OCI-LY7 (cell line): ENCODE data around the gene CHCHD1. TPM values are rescaled to one million over a fixed set of nuclear protein-coding genes. Genes with fewer than 3 reads are reported as not detected.

ENCODE experiments used
- BruUV-seq: library from RNA; stranded (reverse); fragments of 400-500 nt; replicated peaks from 2 replicates; lab custom pipeline; 2021; lab: Mats Ljungman, UMichigan
- CTCF ChIA-PET: fragments of 300-600 bp; sonication (Branson Sonifier 250); formaldehyde crosslinking; loops from one replicate; lab custom pipeline; 2022; ENCODE audit warnings: antibody characterized with exemption; ENCODE audit not compliant: unreplicated experiment; lab: Charles Lee
- POLR2A ChIA-PET: fragments of 300-600 bp; sonication (Branson Sonifier 250); formaldehyde crosslinking; loops from one replicate; lab custom pipeline; 2022; ENCODE audit warnings: antibody characterized with exemption; lab: Charles Lee
- DNase-seq: peaks from one replicate; pipeline ENCODE4 v3.0.0-alpha.2; 2015; ENCODE audit warnings: low spot score
- H2AFZ ChIP-seq: fragments of 200-600 bp; sonication (generic), shearing (Covaris generic); 2 replicates; pipeline ENCODE4 v1.6.1; 2014; ENCODE audit warnings: mild to moderate bottlenecking, antibody characterized with exemption, low read length, moderate library complexity
- H3K27ac ChIP-seq: fragments of 200-600 bp; sonication (generic); 2 replicates; pipeline ENCODE4 v1.5.1; 2014; ENCODE audit warnings: mixed run types, low read depth, mild to moderate bottlenecking, moderate library complexity, low read length, inconsistent platforms; ENCODE audit not compliant: poor library complexity, severe bottlenecking
- H3K36me3 ChIP-seq: fragments of 200-600 bp; sonication (generic); 2 replicates; pipeline ENCODE4 v1.6.1; 2014; ENCODE audit warnings: mild to moderate bottlenecking, antibody characterized with exemption, low read length, moderate library complexity, mixed read lengths; ENCODE audit not compliant: insufficient read depth
- H3K4me1 ChIP-seq: fragments of 200-600 bp; sonication (generic); 2 replicates; pipeline ENCODE4 v1.5.1; 2014; ENCODE audit warnings: mild to moderate bottlenecking, low read length; ENCODE audit not compliant: insufficient read depth, poor library complexity, severe bottlenecking
- H3K4me2 ChIP-seq: fragments of 200-600 bp; sonication (generic); 2 replicates; pipeline ENCODE4 v1.6.1; 2014; ENCODE audit warnings: mild to moderate bottlenecking, low read length
- H3K4me3 ChIP-seq: fragments of 200-600 bp; sonication (generic); 2 replicates; pipeline ENCODE4 v1.5.1; 2014; ENCODE audit warnings: mild to moderate bottlenecking, low read depth, low read length; ENCODE audit not compliant: poor library complexity, severe bottlenecking
- H3K79me2 ChIP-seq: fragments of 200-600 bp; sonication (generic); 2 replicates; pipeline ENCODE4 v1.6.1; 2016; ENCODE audit warnings: low read depth, mild to moderate bottlenecking, low read length, moderate library complexity, mixed read lengths; ENCODE audit not compliant: insufficient read depth
- H3K9me2 ChIP-seq: fragments of 200-600 bp; sonication (generic); 2 replicates; pipeline ENCODE4 v1.6.1; 2016; ENCODE audit warnings: mild to moderate bottlenecking, low read length, mixed read lengths; ENCODE audit not compliant: insufficient read depth
- H3K9me3 ChIP-seq: fragments of 200-600 bp; sonication (generic); 2 replicates; pipeline ENCODE4 v1.6.1; 2014; ENCODE audit warnings: mild to moderate bottlenecking, mixed run types, low read length, mixed read lengths
- H4K20me1 ChIP-seq: fragments of 200-600 bp; sonication (generic); 2 replicates; pipeline ENCODE4 v1.6.1; 2014; ENCODE audit warnings: mild to moderate bottlenecking, antibody characterized with exemption, low read length, moderate library complexity, mixed read lengths; ENCODE audit not compliant: insufficient read depth
- CTCF ChIP-seq: fragments of 200-600 bp; sonication (generic); conservative IDR thresholded peaks from 2 replicates; pipeline ENCODE4 v1.5.1; 2014; ENCODE audit warnings: mild to moderate bottlenecking, antibody characterized with exemption, low read length, moderate library complexity, mixed read lengths
- EZH2phosphoT487 ChIP-seq: fragments of 200-600 bp; sonication (generic); IDR thresholded peaks from 2 replicates; pipeline ENCODE4 v1.6.1; 2018; ENCODE audit warnings: low read depth, borderline replicate concordance, mild to moderate bottlenecking, mixed run types, antibody characterized with exemption, low read length, moderate library complexity, mixed read lengths
- intact Hi-C: fragments of 100-400 bp; cut with micrococcal nuclease; formaldehyde crosslinking; loops from one replicate; pipeline ENCODE4 v1.10.0; 2022; ENCODE audit not compliant: unreplicated experiment
- total RNA-seq, 2 experiments: library from RNA; depleted of rRNA in 1 of 2; stranded (reverse); fragments of >200 nt in 1 of 2; shearing (Covaris generic) in 1 of 2; gene quantifications; 2 replicates each; pipeline ENCODE4 v1.2.3, GENCODE V29; 2014 to 2022

Gene CHCHD1
- total RNA-seq, 2 experiments from 2014 or later = 36.6 to 55.6 TPM

DNA sequence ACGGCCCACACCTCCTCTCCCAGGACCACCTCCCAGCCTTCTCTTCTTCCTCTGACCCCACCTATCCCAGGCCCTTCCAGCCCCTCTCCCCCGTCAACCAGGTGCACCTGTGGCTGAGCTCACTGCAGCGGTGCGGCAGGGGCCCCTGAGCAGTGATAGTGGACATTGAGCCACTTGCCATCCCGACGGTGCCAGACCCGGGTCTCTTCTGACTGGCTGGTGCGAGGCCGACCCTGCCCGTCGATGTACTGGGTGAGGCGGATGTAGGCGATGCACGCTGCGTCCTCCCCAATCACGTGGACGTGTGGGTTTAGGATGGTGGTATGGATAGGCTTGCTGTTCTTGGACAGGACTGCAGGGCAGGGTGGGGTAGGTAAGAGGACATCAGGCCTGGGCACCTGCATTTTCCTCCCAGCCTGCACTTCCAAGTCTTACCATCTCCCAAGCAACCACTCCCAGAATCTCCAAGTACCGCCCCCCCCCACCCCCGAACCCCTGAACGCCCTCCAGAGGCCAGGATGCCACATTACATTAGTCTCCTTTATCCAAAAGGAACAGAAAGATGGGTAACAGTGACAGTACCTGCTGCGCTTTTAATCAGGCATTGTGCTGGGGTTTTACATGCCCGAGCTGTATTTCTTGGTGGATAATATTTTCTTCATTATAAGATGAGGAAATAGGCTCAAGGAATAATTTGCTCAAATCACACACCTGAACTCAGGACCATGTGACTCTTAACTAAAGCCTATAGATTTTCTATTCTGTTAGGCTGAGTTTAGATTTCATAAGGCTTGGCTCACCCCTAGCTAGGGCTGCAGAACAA, 33.3 kb downstream of the CHCHD1 start:
- Histone ChIP-seq H3K27ac (no peak overlapping the region), H3K9me2 (no peaks in the 10 kb centered on the region), H3K9me3 (no peaks in the 10 kb centered on the region), H3K36me3 (peaks cover 14% of the 10 kb centered on the region; the same call in 1 of the 2 replicates), H3K4me3 (no peak overlapping the region), H3K4me2 (no peak overlapping the region), H3K4me1 (peaks cover 13% of the 10 kb centered on the region), H2AFZ (no peak overlapping the region), H4K20me1 (no peaks in the 10 kb centered on the region), H3K79me2 (peaks cover 8% of the 10 kb centered on the region; the same call in 1 of the 2 replicates)
- intact Hi-C loops = no loop called here
- no peak for TF ChIP-seq EZH2phosphoT487
- TF ChIP-seq CTCF = peak; percentile 68
- peak; percentile 26 for DNase-seq
- BruUV-seq = no TSS peak
- ChIA-PET POLR2A (interaction anchor here (0.6 kb wide), 1 partner anchor 75 kb away, joined by 7 read pairs; no protein-coding TSS in a partner anchor), CTCF (no interaction called here)

DNA sequence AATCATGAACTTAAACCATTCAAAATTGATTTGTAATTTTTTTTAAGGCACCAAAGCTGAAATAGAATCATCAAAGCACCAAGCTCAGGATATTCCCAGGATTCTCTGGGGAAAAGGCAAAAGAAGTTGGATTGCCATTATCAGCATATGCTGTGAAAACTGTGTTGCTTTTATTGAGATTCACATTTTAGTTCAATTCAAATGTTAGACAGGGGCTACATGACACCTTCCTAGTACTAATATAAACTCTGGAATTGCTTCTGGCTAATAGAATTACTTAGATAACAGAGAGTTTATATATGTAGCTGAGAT, 33.8 kb downstream of the CHCHD1 start:
- ChIA-PET POLR2A (interaction anchor here (0.6 kb wide), 1 partner anchor 74 kb away, joined by 7 read pairs; no protein-coding TSS in a partner anchor), CTCF (no interaction called here)
- Histone ChIP-seq H3K36me3 (peaks cover 14% of the 10 kb centered on the region; the same call in 1 of the 2 replicates), H3K4me1 (peaks cover 8% of the 10 kb centered on the region), H3K4me3 (no peak overlapping the region), H3K27ac (no peak overlapping the region), H4K20me1 (no peaks in the 10 kb centered on the region), H3K4me2 (no peak overlapping the region), H3K79me2 (peaks cover 2% of the 10 kb centered on the region; the same call in 1 of the 2 replicates), H2AFZ (no peak overlapping the region), H3K9me2 (no peaks in the 10 kb centered on the region), H3K9me3 (no peaks in the 10 kb centered on the region)
- no peak for TF ChIP-seq CTCF
- DNase-seq = no peak
- BruUV-seq = no TSS peak
- intact Hi-C loops = no loop called here
